GM12865 (cell line): ENCODE data around the gene CXCL16.

Source experiments
- DNase-seq: peaks from one replicate; pipeline ENCODE4 v3.0.0; 2010; ENCODE audit warnings: low read depth
- H3K4me3 ChIP-seq: 2 replicates; pipeline ENCODE4 v1.5.1; 2011; ENCODE audit warnings: mild to moderate bottlenecking, low read depth, low read length, control low read depth
- CTCF ChIP-seq: IDR thresholded peaks from 2 replicates; pipeline ENCODE4 v1.5.1; 2011; ENCODE audit warnings: low read length, control low read depth, low read depth, inconsistent platforms; ENCODE audit not compliant: insufficient read depth; ENCODE audit errors: missing control alignments

Gene CXCL16

DNA sequence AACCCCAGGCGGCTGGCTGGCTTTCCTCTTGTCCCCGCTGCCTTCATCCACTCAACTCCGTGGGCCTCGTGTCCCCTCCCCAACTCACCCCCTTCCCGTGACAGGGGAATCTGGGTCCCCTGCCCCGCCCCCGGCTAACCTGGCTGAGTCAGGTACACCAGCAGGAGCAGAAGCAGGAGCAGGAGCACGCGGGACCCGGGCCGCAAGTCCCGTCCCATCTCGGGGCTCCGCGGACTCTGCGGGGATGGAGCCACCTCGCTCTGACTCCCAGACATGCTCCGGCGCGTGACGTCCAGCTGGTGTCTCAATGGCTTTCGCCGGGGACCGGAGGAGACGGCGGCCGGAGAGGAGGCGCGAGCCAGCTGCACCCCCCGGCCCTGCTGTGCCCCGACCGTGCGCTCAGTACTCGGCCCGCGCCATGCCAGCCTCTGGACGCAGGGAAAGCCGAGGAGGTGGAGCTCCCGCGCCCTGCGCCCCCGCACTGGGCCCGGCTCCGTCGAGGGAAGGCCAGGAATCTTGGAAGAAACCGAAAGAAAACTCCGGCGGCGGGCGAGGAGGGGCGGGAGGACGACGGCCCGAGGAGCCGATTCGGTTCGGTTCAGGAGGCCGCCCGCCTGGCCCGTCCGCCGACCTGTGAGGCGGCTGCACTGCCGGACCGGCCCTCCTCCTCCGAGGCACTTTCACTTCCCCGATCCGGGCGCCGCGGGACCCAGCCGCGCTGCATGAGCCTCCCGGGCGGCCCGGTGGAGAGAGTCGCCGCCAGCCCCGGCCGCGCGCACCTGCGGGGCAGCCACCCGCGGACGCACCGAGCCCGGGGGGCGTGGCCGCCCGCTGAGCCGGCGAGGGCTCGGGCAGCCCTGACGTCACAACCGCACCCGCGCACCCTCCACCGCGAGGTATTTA, at the start of gene CXCL16, which contains the start of gene ZMYND15:
Gene CXCL16, minus strand, starts transcription at position 807 of the 903 bp plus-strand sequence. Its CDS starts 589 bp downstream, at position 218.
Gene ZMYND15, plus strand, starts transcription at position 712 of the 903 bp plus-strand sequence. CDS start 716 bp downstream, outside the sequence.
- H3K4me3 ChIP-seq = peak within 1 kb of the TSS; percentile 82
- DNase-seq = peak; percentile 50
- no peak for TF ChIP-seq CTCF

DNA sequence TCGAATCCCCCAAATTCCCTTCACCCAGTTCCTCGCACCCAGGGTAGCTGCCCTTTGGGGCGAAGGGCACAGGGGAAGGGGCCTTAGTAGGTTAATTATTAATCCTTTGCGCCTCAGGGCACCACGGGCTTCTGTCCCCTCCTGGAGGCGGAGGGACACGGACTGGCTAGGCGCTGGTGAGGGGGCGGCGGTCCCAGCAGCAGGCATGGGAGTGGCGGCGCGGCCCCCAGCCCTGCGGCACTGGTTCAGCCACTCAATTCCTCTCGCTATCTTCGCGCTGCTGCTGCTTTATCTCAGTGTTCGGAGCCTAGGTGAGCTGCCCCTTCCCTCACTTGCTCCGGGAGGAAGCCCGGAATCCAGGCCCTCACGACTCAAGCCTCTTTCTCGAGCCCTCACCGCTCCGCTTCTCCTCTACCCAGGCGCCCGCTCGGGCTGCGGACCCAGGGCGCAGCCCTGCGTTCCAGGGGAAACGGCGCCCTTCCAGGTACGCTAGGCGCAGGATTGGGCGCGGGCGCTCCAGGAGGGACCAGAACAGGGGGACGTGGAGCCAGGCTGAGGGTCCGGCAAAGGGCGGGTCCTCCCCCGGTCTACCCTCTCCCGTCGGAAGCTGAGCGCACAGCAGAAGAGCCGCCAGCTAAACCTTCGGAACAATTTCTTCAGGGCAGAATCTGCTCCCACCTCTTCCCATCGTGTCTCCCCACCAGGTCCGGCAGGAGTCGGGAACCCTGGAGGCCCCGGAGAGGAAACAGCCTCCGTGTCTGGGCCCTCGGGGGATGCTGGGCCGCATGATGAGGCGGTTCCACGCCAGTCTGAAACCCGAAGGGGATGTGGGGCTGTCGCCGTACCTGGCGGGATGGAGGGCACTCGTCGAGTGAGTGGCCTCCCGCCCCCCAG, 49.3 kb upstream of the CXCL16 start, which contains the start of gene GLTPD2:
Gene GLTPD2, plus strand, starts transcription at position 158 of the 894 bp plus-strand sequence. Its CDS starts 48 bp downstream, at position 206.
- no peak for DNase-seq
- no peak for TF ChIP-seq CTCF
- H3K4me3 ChIP-seq = peak within 1 kb of the TSS; percentile 73

- TF ChIP-seq CTCF = no peak
- DNase-seq = no peak
- H3K4me3 ChIP-seq = no peak overlapping the region
Observed at GRCh38 chr17:4788159-4788806, 48.6 kb upstream of the CXCL16 start.

GRCh38 chr17:4786516-4786915, 46.8 kb upstream of the CXCL16 start:
- TF ChIP-seq CTCF = no peak
- no peak for DNase-seq
- no peak overlapping the region for H3K4me3 ChIP-seq

DNA sequence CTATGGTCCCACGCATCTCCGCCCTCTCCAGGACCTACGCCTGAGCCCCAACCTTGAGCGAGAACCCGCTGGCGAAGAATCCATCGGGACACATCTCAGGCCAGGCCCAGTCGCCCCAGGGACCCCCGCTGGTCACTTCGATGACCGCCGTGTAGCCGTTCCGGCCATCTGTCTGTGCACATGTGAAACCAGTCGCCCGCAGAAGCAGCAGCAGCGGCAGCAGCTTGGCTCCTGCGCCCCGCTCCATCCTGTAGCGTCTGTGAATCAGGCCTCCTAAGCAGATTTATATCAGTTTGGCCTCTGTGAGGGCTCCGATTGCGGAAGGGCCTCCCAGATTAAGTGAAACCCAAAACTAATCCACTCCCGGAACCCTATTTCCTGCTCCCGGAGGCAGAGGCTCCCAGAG, 46.4 kb upstream of the CXCL16 start, which contains the start of gene VMO1:
Gene VMO1, minus strand, starts transcription at position 259 of the 406 bp plus-strand sequence. Its CDS starts 12 bp downstream, at position 247.
- no peak for TF ChIP-seq CTCF
- no peak within 1 kb of the TSS for H3K4me3 ChIP-seq

More for the DNA sequence above, 46.4 kb upstream of the CXCL16 start, which contains the start of gene VMO1:
- no peak for DNase-seq
